Body of pancreas (tissue), 4 donors: Measurements from ENCODE around the gene INTS11. TPM values are rescaled to one million over a fixed set of nuclear protein-coding genes. Genes with fewer than 3 reads are reported as not detected.

ENCODE experiments used
- ATAC-seq: fragments of 150-250 bp; one replicate; pipeline ENCODE4 v1.9.1; 2016
- DNase-seq, 4 donors: peaks; one replicate each; pipeline ENCODE4 v3.0.0-alpha.2; 2019
- H3K27ac ChIP-seq, 4 donors: fragments of 200-600 bp; sonication (generic); 1 replicate in 3 of 4; 2 replicates in 1 of 4; pipeline versions ENCODE4 v1.5.1 to v1.6.1; 2016 to 2019; ENCODE audit warnings: mild to moderate bottlenecking in 1 of 4, mixed read lengths in 1 of 4, moderate library complexity in 1 of 4
- H3K27me3 ChIP-seq, 2 donors: fragments of 200-600 bp; sonication (generic); one replicate each; pipeline ENCODE4 v1.6.0; 2016; ENCODE audit warnings: mild to moderate bottlenecking in 1 of 2
- H3K36me3 ChIP-seq, 2 donors: fragments of 200-600 bp; sonication (generic); replicated peaks in 1 of 2; 2 replicates each; pipeline ENCODE4 v1.5.1; 2016; ENCODE audit warnings: low read depth in 2 of 2; ENCODE audit not compliant: insufficient read depth in 1 of 2
- H3K4me1 ChIP-seq: fragments of 200-600 bp; sonication (generic); one replicate; pipeline ENCODE4 v1.6.0; 2016
- H3K4me3 ChIP-seq, 2 donors: fragments of 200-600 bp; sonication (generic); 1 replicate in 1 of 2; 2 replicates in 1 of 2; pipeline ENCODE4 v1.5.1; 2016 to 2019
- H3K9me3 ChIP-seq, 3 donors: fragments of 200-600 bp; sonication (generic); 1 replicate in 2 of 3; 2 replicates in 1 of 3; pipeline ENCODE4 v1.5.1; 2016
- POLR2A ChIP-seq, 3 donors: fragments of 450-650 bp; IDR thresholded peaks; one replicate each; pipeline ENCODE4 v1.6.1; 2016; ENCODE audit warnings: antibody characterized with exemption in 3 of 3, mild to moderate bottlenecking in 2 of 3
- WGBS, 2 donors: methylation state at CpG; one replicate each; pipeline ENCODE4 v1.1.5; 2017; 5-methylcytosine and 5-hydroxymethylcytosine counted together
- intact Hi-C: fragments of 100-400 bp; cut with DNase I; formaldehyde crosslinking; loops from one replicate; pipeline ENCODE4 v1.15.1; 2023
- total RNA-seq, 2 donors: library from RNA; depleted of rRNA; stranded (reverse); fragments of >200 nt; gene quantifications; one replicate each; pipeline ENCODE4 v1.1.0, GENCODE V29; 2016
- TF ChIP-seq, protein P1 (sequence below), 7 experiments: fragments of 450-650 bp in 4 of 7; fragments of 200-600 bp in 3 of 7; sonication (generic) in 3 of 7; IDR thresholded peaks; one replicate each; pipeline ENCODE4 v1.5.1; 2016 to 2019; ENCODE audit warnings: antibody characterized with exemption in 7 of 7

The INTS11 gene
- total RNA-seq, 2 donors from 2014 or later = 89.0 to 189 TPM

- no peak overlapping the region for H3K27ac ChIP-seq
- H3K36me3 ChIP-seq = peaks cover 0 to 13% of the 10 kb centered on the region in 2 donors
These were observed 12.7 kb upstream of the INTS11 start for GRCh38 chr1:1336931-1337792.

GRCh38 chr1:1336446-1336845 is 12.0 kb upstream of the INTS11 start:
- intact Hi-C loops = no loop called here
- no peak for TF ChIP-seq POLR2A (IDR thresholded peaks at IDR 0.05)
- TF ChIP-seq, protein P1, sequence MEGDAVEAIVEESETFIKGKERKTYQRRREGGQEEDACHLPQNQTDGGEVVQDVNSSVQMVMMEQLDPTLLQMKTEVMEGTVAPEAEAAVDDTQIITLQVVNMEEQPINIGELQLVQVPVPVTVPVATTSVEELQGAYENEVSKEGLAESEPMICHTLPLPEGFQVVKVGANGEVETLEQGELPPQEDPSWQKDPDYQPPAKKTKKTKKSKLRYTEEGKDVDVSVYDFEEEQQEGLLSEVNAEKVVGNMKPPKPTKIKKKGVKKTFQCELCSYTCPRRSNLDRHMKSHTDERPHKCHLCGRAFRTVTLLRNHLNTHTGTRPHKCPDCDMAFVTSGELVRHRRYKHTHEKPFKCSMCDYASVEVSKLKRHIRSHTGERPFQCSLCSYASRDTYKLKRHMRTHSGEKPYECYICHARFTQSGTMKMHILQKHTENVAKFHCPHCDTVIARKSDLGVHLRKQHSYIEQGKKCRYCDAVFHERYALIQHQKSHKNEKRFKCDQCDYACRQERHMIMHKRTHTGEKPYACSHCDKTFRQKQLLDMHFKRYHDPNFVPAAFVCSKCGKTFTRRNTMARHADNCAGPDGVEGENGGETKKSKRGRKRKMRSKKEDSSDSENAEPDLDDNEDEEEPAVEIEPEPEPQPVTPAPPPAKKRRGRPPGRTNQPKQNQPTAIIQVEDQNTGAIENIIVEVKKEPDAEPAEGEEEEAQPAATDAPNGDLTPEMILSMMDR (IDR thresholded peaks at IDR 0.05) = no peak
- H3K27me3 ChIP-seq = no peaks in the 10 kb centered on the region
- no peaks in the 10 kb centered on the region for H3K9me3 ChIP-seq
- peaks cover 0 to 12% of the 10 kb centered on the region in 2 donors for H3K36me3 ChIP-seq
- no peak overlapping the region for H3K27ac ChIP-seq
- H3K4me3 ChIP-seq = no peak overlapping the region
- 92 to 93% methylated on average over 13 to 25 of the region's 26 CpGs for WGBS, 2 donors
- no peak for ATAC-seq
- peaks cover 10% of the 10 kb centered on the region for H3K4me1 ChIP-seq
- no peak for DNase-seq

More at GRCh38 chr1:1336931-1337792, 12.7 kb upstream of the INTS11 start:
- 95 to 98% methylated on average over 21 to 27 of the region's 32 CpGs for WGBS, 2 donors
- ATAC-seq (no peak), DNase-seq (no peak)
- H3K9me3 ChIP-seq = no peaks in the 10 kb centered on the region
- intact Hi-C loops = no loop called here
- no peak overlapping the region for H3K4me3 ChIP-seq
- TF ChIP-seq, protein P1 (IDR thresholded peaks at IDR 0.05) = no peak
- TF ChIP-seq POLR2A (IDR thresholded peaks at IDR 0.05) = no peak
- no peaks in the 10 kb centered on the region for H3K27me3 ChIP-seq
- H3K4me1 ChIP-seq = peaks cover 10% of the 10 kb centered on the region

GRCh38 chr1:1335792-1336248 is 11.4 kb upstream of the INTS11 start:
- Histone ChIP-seq H3K9me3 (no peaks in the 10 kb centered on the region), H3K27me3 (no peaks in the 10 kb centered on the region), H3K27ac (no peak overlapping the region), H3K4me3 (no peak overlapping the region), H3K36me3 (peaks cover 0 to 10% of the 10 kb centered on the region in 2 donors), H3K4me1 (peaks cover 10% of the 10 kb centered on the region)
- TF ChIP-seq POLR2A (IDR thresholded peaks at IDR 0.05) = no peak
- TF ChIP-seq, protein P1 (IDR thresholded peaks at IDR 0.05) = no peak
- ATAC-seq (no peak), DNase-seq (no peak)
- intact Hi-C loops = no loop called here
- WGBS, 2 donors = 93 to 95% methylated on average over 10 to 14 of the region's 21 CpGs

DNA sequence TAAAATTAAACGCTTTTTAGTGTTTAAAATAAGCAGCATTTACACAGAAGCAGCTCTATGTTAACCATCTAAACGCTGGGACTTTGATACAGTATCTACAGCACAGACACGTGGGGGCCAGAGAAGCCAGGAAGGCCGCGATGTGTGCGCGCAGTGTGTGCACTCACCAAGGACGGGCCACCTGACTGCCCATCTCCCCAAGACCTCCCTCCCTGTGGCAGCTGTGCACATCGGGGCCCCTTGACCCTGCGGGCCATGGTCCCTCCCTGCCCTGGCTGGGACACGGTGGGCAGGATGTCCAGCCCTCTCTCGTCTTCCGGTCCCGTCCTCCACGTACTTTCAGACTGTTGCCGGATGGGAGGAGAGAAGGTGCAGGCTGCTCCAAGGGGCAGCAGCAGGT is 10.8 kb upstream of the INTS11 start:
- no peak overlapping the region for H3K27ac ChIP-seq
- H3K36me3 ChIP-seq = peaks cover 0 to 10% of the 10 kb centered on the region in 2 donors
- no peak overlapping the region for H3K4me3 ChIP-seq
- DNase-seq (no peak), ATAC-seq (no peak)
- TF ChIP-seq, protein P1 (IDR thresholded peaks at IDR 0.05) = no peak
- no peak for TF ChIP-seq POLR2A (IDR thresholded peaks at IDR 0.05)
- H3K4me1 ChIP-seq = peaks cover 10% of the 10 kb centered on the region
- no peaks in the 10 kb centered on the region for H3K27me3 ChIP-seq
- intact Hi-C loops = no loop called here
- no peaks in the 10 kb centered on the region for H3K9me3 ChIP-seq
- WGBS, 2 donors = 79 to 82% methylated on average over 12 to 16 of the region's 16 CpGs
